Stimulated activated naive CD4-positive, alpha-beta T cell (primary cell): ENCODE measurements around the gene FAM83C.

Source experiments
- DNase-seq, 6 experiments: peaks; one replicate each; lab custom pipeline; 2025; lab: John Stamatoyannopoulos, UW

The FAM83C gene

DNA sequence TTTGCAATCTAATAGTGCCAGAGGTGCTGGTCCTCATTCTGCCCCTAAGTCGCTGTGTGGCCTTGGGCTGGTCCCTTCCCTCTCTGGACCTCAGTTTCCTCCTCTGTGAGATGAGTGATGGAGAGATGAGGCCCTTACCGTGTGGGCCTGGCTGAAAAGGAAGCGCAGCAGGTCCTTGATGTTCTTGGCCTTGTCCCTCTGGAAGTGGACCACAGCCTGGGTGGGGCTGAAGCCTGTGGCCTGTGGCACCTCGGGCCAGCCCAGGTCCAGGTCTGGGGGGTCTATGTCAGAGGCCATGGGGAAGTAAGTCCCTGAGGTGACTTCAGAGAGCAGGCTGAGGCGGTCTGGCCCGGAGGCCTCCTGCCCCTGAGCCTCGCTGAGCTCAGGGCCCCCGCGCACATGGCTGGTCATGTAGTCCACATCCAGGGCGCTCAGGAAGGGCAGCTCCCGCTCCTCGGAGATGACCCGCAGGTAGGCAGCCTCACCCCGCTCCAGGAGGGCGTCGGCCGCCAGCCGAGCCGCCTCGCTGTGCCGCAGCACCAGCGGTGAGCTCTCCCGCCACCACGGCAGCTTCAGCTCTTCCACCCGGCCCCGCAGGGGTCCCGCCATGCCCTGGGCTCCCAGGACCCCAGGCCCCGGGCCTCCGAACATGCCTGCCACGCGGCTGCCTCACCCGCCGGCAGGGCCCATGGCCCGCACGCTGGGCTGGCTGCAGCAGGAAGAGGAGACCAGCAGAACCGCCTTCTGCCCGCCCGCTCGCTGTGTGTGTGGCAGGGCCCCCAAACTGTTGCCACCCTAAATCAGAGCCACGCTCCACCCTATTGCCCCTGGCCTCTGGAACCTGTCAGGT, at the start of gene FAM83C:
Gene FAM83C, minus strand, starts transcription at position 772 of the 850 bp plus-strand sequence. Its CDS starts 121 bp downstream, at position 651.
- no peak for DNase-seq

DNA sequence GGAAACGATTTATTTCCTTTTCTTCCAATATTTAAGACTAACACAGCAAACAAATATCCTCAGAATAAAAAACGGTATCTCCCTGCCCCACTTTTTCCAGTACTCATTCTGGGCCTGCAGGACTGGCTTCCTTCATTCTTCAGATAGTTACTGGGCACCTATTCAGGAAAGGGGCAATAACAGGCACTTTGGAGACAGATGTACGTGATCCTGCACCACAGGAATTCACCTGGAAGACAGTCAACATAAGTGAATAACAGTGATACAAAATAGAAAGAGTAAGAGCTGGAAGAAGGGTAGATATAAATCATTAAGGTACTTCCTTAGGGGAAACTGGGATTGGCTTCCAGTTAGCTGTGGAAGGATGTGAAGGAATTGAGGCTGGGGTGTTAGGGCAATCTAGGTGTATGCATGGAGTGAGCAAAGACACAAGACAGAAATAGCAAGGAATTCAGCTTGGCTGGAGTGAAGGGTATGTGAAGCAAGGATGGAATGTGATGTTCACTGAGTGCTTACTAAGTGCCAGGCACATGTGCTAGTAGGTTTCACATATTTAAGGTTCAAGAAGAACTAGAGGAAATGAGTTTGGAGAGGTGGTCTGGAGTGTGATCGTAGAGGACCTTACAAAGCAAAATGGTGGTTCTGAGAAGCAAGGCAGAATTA, 49.3 kb upstream of the FAM83C start:
- DNase-seq: no peak

DNA sequence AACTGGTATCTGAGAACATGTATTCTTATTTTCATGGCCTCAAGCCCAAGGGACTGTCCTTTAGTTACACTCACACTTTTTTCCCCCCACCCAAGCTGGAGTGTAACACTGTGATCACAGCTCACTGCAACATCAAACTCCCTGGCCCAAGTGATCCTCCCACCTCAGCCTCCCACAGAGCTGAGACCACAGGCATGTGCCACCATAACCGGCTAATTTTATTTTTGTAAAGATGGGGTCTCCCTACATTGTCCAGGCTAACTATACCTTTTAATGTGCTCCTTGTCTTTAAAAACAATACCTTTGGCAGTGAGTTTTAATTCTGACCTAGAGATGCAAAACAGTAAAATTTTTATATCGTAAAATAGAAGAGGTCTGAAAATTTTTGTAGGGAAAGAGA, 48.2 kb upstream of the FAM83C start:
- DNase-seq: no peak

DNA sequence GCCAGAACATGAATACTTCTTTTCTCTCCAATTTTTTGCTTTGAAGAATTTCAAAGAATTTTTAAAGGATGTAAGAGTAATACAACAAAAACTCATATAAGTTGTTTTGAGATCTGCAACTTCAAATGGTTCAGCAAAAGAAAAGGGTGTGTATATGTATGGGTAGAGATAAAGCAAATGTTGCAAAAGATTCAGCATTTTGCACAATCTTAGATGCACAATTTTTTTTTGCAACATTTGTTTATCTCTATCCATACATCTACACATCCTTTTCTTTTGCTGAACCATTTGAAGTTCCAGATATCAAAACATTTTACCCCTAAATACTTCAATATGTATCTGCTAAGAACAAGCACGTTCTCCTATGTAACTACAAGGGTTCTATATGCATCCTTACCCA, 47.4 kb upstream of the FAM83C start:
- no peak for DNase-seq

DNA sequence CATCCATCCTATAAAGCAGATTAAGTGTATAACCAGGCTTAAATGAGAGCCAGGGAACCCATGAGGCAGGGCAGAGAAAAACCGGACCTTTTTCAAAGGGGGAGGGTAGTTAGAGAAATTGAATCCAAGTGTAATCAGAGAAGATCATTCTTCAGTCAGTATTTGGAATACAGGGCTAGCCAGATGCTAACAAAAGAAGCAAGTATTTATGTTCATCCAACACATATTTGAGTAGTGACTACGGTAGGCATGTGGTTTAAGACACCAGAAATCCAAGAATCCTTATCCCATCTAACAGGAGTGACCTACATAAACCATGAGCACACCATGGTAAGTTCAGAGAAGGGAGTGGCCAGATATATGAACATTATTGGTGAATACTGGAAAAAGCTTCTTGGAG, 46.8 kb upstream of the FAM83C start:
- DNase-seq: no peak

DNA sequence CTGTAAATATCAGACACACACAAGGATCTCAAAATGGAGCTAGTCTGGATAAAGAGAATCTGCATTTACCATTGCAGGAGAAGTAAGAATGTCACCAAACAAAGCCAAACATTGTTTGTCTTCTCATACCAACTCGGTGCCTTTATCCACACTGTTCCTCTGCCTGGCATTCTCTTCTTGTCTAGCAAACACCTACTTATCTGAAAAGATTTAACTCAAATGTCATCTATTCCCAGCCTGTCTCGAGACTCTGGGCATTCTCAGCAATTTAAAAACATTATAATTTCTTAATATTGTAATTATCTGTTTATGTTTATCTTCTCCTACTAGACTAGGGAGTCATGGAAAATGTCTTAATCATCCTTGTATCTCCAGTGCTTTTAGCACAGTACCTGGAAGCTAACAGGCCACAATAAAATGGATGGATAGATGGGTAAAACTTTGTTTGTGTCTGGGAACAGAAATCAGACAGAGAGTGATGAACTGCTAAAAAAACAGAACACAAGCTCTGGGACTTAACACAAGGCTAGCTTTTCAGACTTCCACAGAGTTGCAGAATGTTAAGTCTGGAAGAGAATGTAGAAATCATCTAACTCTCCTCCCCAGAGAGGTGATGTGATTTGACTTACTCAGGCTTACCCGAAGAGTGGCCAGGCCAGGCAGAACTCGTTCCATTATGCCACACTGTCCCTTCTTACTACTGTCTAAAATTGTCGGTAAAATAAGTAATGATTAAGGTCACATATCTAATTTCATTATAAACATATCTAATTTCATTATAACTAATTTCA, 42.3 kb upstream of the FAM83C start:
- DNase-seq: no peak

DNA sequence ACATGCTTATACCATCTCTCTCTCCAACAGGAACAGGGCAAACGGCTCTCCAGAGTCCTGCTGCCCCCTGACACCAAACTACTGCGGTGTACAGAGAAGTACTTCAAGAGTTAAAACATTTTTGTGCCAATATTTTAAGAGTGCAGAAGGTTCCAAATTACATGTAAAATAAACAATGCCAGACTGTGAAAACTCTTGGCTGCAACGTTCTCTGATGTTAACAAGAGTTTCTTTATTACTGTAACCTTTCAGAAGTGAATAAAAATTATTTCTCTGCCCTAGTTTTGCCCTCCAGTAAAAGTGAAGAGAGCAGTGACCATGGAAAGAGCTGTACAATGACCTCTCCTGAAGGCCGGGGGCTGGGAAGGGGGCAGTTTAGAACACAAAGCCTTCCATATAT, 41.4 kb upstream of the FAM83C start:
- DNase-seq: no peak

DNA sequence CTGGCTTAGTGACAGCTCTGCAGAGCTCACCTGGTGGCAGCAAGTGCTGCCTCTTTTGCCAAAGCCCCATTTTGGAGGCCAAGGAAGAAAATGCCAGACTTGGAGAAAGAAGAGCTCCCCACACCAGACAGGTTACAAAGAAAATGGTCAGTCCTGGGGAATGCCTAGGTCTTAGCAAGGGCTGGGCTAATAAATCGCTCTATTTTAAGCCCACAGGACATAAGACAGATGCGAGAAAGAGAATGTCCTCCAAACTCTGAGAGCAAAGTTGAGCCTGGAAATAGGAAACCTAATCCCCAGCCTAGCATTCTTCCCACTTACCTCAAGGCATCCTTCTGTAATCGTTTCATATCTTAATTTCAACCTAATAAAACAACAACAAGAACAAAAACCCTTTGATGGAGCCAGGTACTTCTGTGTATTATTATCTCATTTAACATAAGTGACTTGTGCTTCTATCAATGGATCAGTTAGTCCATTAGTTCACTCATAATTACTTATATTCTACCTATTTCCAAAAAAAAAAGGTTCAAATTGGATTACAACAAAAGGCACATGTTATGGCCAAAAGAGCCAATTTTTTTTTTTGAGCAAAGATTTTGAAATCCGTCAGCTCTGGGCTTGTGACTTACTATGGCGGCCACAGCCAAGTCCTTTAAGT, 40.4 kb upstream of the FAM83C start:
- no peak for DNase-seq

DNA sequence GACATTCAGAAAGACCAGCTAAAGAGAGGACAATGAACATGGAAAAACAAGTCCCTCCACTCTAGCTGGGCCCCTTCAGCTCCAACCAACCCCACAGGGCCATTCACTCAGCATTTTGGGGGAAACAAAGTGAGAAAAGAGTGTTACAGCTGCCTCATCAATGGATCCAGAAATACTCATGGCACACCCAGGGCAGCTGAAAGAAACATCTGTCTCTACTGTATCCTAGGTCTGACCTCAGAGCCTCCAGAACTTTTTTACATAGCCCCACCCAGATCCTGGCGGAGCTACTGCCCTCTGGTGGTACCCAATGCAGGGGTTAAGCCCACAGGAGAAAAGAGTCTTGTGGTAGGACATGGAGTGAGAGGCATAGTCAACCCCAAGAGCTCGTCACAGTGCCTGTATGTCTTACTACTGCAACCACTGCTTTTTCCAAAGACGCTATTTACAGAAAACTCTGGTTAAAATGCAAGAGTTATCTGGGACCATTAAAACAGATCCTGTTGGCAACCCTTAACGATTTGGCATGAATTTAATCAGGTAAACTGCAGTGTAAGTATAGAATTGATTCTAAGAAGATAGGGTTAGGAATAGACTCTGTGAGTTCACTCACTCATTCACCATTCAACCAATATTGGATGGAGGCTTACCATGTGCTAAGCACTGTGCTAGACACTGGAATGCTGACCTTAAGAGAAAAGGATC, 37.4 kb upstream of the FAM83C start:
- DNase-seq: peak in 2 of 6 experiments; percentile 4 to 10

DNA sequence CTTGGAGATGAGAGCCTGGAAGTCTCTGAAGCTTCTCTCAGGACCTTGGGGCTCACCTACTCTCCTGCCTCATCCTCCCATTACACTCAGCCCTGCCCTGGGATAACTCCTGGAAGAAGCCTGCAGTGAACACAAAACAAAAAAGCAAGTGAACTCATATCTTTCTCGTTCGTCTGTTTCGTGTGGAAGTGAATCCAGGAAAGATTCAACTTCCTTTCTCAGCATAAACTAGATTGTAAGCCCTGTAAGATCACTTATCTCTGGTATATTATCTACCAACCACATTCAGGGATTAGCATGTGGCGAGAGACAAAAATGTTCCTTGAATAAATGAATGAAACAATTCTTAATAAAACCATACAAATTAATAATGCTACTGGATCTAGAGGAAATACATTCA, 36.5 kb upstream of the FAM83C start:
- DNase-seq: no peak

DNA sequence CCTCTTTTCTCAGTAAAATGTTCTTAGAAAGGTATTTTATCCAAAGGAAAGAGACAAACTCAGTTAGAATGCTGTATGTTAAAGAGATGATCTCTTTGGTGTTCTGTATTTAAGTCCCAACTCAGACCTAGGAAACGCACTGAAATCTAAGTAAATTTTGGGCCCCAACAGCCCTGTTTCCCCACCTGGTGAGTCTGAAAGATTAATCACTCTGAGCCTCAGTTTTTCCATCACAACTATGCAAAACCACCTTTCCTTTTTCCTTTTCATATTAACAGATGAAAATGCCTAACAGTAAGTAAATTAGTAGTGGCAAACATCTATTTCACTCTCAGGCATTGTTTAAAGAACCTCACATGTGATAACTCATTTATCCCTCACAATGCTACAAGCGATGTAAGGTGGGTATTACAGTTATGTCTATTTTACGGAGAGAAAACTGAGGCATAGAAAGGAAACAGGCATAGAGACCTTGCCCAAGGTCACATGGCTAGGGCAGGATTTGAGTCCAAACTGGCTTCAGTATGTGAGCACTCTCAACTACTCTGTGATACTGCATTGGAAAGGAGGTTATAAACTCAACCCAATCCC, 36.0 kb upstream of the FAM83C start:
- DNase-seq: no peak

DNA sequence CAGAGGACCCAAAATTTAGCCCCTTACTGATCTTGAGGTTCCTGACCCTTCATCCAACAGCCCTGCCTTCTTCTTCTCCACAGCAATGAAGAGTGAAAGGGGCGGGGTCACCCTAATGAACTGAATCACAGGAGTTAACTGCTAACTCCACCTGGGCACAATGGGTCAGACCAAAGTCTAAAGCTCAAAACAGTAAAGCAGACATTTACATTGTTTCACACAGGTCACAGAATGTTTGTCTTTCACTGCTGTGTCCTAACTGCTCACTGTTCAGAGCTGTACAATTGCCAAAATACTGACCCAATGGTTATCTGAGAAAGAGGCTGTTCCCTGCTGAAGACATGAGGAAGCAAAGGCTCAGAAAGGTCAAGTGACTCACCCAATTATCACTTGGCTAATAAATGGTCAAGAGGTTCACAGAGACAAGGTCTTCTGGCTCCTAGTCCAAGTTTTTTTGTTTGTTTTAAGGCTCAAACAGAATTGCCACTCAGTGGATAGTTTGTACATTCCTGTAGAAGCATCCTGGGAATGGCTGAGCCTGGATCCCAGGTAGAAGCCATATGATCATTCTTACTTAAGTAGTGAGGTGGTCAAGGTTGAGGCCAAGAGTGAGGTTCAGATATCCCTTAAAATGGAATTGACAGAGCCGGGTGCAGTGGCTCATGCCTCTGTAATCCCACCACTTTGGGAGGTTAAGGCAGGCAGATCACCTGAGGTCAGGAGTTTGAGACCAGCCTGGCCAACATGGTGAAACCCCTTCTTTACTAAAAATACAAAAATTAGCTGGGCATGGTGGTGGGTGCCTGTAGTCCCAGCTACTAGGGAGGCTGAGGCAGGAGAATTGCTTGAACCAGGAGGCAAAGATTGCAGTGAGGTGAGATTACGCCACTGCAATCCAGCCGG, 35.1 kb upstream of the FAM83C start:
- no peak for DNase-seq

DNA sequence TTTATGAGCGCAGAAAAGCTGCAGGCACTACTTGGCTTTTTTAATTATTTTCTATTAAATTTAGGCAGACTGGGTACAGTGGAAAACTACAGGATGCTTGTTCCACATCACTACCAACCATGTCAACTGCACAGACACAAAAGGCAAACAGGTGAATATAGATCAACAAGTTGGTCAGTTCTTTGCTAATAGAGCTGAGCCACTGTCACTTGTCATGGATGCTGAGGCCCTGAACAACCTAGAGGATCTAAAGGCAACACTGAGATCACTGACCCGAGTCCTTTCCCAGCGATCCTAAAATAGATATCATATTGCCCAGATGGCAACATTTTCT, 34.5 kb upstream of the FAM83C start:
- DNase-seq: no peak

DNA sequence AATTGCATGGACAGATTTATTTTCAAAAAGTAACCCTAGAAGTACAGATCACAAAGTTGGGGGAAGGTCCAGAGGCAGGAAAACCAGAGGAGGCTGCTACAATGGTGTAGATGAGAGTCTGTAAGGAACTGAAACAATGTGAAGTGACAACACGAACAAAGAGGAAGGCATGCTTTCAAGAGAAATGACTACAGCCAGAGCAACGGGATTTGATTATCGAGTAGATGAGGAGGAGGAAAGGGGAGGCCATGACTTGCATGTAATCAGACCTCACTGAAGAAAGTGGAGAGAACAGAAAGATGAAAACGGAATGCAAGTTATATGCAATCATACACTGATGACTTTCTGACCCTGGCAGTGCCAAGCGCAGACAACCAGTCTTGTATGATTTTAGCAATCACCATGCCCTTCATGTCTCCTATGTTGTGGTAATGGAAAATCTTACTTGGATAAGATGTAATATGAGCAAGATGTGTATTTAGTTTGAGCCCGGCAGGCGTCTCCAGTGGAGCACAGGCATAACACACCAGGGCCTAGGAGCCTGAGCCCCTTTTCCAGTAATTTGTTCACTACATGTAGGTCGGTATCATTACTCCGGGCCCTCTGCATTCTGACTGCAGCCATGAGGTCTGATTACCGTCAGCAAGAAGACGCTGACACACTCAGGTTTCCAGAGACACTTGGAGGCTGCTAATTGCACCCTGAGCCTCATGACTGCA, 34.0 kb upstream of the FAM83C start:
- no peak for DNase-seq

DNA sequence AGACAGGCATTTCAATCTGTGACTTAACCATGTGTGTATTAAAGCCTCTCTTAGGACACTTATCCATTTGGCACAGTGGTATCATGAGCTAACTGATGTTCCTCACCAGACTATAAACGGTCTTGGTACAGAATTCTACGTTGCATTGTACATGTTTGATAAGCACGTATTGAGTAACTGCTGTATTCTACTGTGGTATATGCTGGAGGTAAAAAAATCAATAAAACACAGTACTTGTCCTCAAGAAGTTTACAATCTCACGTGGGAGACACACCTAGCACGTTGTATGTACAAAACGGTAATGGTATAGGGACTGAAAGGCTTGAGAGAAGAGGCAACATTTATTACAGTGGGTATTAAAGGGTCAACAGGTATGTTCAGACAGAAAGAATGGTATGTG, 33.2 kb upstream of the FAM83C start:
- no peak for DNase-seq

DNA sequence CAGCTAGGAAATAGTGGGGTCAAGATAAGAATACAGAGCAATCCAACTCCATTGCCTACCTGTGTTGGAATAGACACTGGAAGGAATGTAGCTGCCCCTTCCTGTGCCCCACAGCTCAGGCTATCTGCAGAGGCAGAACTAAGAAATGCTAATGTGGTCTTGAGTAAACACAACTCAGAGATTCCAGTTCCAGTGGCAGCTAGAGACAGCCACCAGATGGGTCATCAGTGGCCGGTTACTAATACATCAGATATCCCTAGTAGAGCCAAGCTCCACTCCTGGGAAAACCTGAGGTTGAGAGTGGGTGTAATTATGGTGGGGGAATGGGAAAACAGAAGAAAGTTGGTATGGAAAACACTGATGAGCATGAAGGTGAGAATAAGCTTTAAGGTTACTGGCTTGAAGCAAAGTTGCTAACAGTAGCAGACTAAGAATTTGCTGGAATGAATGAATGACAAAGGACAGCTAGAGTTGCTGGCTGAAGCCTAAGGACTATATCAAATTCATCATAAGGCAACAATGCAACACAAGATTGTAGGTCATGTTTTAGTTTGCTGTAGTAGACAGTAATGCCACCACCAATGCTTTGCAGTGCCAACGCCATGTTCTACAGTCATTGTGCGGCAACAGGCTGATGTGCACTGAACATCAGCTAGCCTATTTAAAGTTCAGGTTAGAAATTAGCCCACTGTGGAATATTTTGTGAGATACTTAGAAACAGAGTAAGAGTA, 28.3 kb upstream of the FAM83C start:
- DNase-seq: no peak

DNA sequence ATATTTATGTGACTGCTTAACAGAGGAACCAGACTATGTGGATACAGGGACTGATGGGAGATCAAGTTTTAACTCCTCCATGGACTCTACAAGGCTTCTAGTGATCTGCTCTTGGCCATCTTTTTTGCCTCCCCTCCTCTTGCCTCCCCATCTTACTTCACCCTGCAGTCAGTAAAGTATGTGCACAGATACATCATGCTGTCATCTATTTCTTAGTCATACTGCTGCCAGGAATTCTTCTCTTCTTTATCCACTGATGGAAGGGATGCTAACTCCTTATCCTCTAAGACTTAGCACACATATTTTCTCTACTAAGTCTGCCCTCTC, 27.6 kb upstream of the FAM83C start:
- DNase-seq: no peak

DNA sequence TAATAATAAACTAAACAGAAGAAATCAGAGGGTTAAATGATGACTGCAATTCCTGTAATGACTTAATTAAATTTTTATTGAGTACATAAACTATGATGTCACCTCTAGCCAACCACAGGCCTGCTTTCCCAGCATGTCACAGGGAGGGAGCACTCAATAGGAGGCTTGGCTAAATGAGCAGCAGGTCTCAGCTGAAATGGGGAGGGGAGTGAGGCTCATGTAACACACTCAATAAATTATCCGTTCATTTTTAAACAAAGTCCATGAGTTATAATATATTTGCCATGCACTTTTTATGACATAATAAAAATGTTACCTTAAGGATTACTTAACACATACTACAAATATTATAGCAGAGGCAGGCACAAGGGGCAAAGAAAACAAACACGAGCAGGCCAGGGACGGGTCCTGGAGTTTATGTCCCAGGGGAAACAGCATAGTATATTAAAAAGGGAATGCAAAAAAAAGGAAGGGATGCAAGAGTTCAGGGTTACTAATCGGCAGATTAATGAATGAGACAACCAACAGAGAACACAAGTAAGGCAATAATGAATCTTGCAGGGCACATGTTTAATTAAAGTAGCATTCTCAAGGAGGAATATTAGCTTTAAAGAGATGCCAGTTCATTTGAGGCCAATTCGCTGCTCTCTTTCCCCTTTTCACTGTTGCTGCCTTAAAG, 27.1 kb upstream of the FAM83C start:
- no peak for DNase-seq
